HL-60 (cell line): ENCODE measurements around the gene HOXB6.

ENCODE experiments used
- CTCF ChIP-seq: IDR thresholded peaks from one replicate; pipeline ENCODE4 v1.5.1; 2011; ENCODE audit warnings: low read length, control low read depth, inconsistent platforms; ENCODE audit not compliant: insufficient read depth
- GABPA ChIP-seq: IDR thresholded peaks from 2 replicates; pipeline ENCODE4 v1.6.1; 2012; ENCODE audit warnings: low read depth
- POLR2AphosphoS5 ChIP-seq: IDR thresholded peaks from 2 replicates; pipeline ENCODE4 v1.6.1; 2012; ENCODE audit warnings: low read depth
- REST ChIP-seq: IDR thresholded peaks from 2 replicates; pipeline ENCODE4 v1.6.1; 2012; ENCODE audit warnings: low read depth; ENCODE audit not compliant: insufficient replicate concordance

- no peak for TF ChIP-seq CTCF
- TF ChIP-seq POLR2AphosphoS5, result no peak
- no peak for TF ChIP-seq GABPA
- TF ChIP-seq REST, result no peak
These were observed 26.3 kb upstream of the HOXB6 start for GRCh38 chr17:48630925-48631692.
